Measurements from ENCODE around the gene CENPE. TPM values are rescaled to one million over a fixed set of nuclear protein-coding genes. Genes with fewer than 3 reads are reported as not detected.

The CENPE gene
- total and polyA plus RNA-seq, 2 donors (not counting 3 experiments of a cell fraction or from before 2014, with no cell fraction given) = 1.7 to 50.8 TPM

DNA sequence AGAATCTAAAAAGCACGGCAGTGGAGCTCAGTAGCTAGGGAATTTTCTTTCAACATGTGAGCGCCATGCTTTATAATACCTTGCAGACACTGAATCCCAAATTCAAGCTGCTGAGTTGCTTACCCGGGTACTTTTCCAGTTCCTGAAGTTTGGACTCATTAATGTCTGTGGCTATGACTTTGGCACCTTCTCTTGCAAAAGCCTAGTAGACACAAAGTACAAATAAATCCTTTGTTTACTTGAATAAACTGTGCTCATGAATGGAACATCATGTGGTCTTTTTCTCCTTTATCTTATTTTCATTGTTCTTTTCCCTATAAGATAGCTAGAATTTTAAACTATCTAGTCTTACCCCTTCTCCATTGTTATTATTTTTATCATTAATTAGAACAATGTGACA lies 103.1 kb downstream of the CENPE start:
- no peak for TF ChIP-seq POLR2A (IDR thresholded peaks at IDR 0.05; ENCODE audit: low read depth, low read length)
- no peak for TF ChIP-seq MYC (IDR thresholded peaks at IDR 0.05; ENCODE audit: low read depth, low read length)
- TF ChIP-seq POLR2AphosphoS5 (IDR thresholded peaks at IDR 0.05; ENCODE audit: insufficient read depth, low read depth, low read length) = no peak
- H3K9me3 ChIP-seq (replicated peaks; ENCODE audit: control insufficient read depth, insufficient read depth, low read length) = no peaks in the 10 kb centered on the region
- peaks cover 2 to 4% of the 10 kb centered on the region in 2 experiments for H3K36me3 ChIP-seq (ENCODE audit: control insufficient read depth in 2 of 2, extremely low read depth in 1 of 2, insufficient read depth in 2 of 2, low read length in 2 of 2)
- no peak overlapping the region for H3K4me3 ChIP-seq (replicated peaks in 1 of 3; ENCODE audit: insufficient read depth in 1 of 3, low read depth in 1 of 3, low read length in 3 of 3)
- dilution Hi-C loops (cut with MboI; ENCODE audit: extremely low pct_ligation_motif_present, low sequenced_read_pairs) (no loop called here), intact Hi-C loops (cut with micrococcal nuclease) (loop anchor here (5.0 to 10.0 kb wide), 2 partner anchors 293 to 840 kb away; no protein-coding TSS in a partner anchor)
- H2AFZ ChIP-seq (ENCODE audit: low read depth, low read length) = no peak overlapping the region
- no peaks in the 10 kb centered on the region for H4K20me1 ChIP-seq (replicated peaks; ENCODE audit: control insufficient read depth, extremely low read depth, insufficient read depth, low read length)
- H3K9me1 ChIP-seq (replicated peaks; ENCODE audit: control insufficient read depth, extremely low read depth, insufficient read depth, low read length) = no peaks in the 10 kb centered on the region
- H3K4me2 ChIP-seq (ENCODE audit: insufficient read depth, low read length) = no peak overlapping the region
- H3K27me3 ChIP-seq (ENCODE audit: control insufficient read depth in 2 of 2, insufficient read depth in 2 of 2, low read length in 2 of 2) = no peaks in the 10 kb centered on the region
- H3K9ac ChIP-seq (replicated peaks; ENCODE audit: extremely low read depth, insufficient read depth, low read length) = no peak overlapping the region
- H3K4me1 ChIP-seq (ENCODE audit: control insufficient read depth, extremely low read depth, insufficient read depth, low read length) = peaks cover 8% of the 10 kb centered on the region
- POLR2A ChIA-PET = interaction anchor here (0.7 kb wide), 1 partner anchor 50 kb away, joined by 4 read pairs; no protein-coding TSS in a partner anchor
- BruUV-seq (replicated peaks) = no TSS peak
- no peaks in the 10 kb centered on the region for H3K79me2 ChIP-seq (ENCODE audit: control insufficient read depth, insufficient read depth, low read length)
- FAIRE-seq = no peak
- no peak overlapping the region for H3K27ac ChIP-seq (ENCODE audit: insufficient read depth, low read depth, low read length)
- CTCF ChIA-PET = interaction anchor here (1.1 to 1.9 kb wide), 3 partner anchors 49 to 675 kb away, joined by 3 to 6 read pairs (median 4); no protein-coding TSS in a partner anchor
- no peak for DNase-seq (ENCODE audit: low read depth, low spot score)

DNA sequence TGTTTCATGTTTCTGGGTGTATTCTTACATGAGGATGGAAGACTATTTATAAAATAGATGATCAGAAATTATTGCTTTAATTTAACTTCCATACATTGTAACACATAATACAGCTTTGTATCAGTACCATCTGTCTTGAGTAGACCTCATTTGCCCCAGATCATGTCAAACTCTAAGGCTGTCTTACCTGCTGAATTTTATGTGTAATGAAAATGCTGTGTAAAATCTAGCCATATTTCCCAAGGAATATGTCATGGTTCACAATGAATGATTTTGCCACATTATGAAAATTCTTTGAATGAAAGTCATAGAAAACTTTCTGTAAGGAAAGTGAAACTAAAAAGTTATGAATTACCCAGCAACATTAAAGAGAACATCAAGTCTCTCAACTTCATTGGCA lies 105.9 kb downstream of the CENPE start:
- CTCF ChIA-PET = interaction anchor here (0.6 to 5.7 kb wide), 9 partner anchors 8 to 637 kb away, joined by 3 to 40 read pairs (median 3); partner anchors contain the start of gene BDH2
- Histone ChIP-seq H3K27me3 (ENCODE audit: control insufficient read depth in 2 of 2, insufficient read depth in 2 of 2, low read length in 2 of 2) (no peaks in the 10 kb centered on the region), H3K4me2 (ENCODE audit: insufficient read depth, low read length) (no peak overlapping the region), H3K27ac (ENCODE audit: insufficient read depth, low read depth, low read length) (no peak overlapping the region), H3K36me3 (ENCODE audit: control insufficient read depth in 2 of 2, extremely low read depth in 1 of 2, insufficient read depth in 2 of 2, low read length in 2 of 2) (peaks cover 7 to 8% of the 10 kb centered on the region in 2 experiments), H3K9me1 (replicated peaks; ENCODE audit: control insufficient read depth, extremely low read depth, insufficient read depth, low read length) (no peaks in the 10 kb centered on the region), H3K9ac (replicated peaks; ENCODE audit: extremely low read depth, insufficient read depth, low read length) (no peak overlapping the region), H3K4me3 (replicated peaks in 1 of 3; ENCODE audit: insufficient read depth in 1 of 3, low read depth in 1 of 3, low read length in 3 of 3) (no peak overlapping the region), H4K20me1 (replicated peaks; ENCODE audit: control insufficient read depth, extremely low read depth, insufficient read depth, low read length) (no peaks in the 10 kb centered on the region), H2AFZ (ENCODE audit: low read depth, low read length) (no peak overlapping the region), H3K9me3 (replicated peaks; ENCODE audit: control insufficient read depth, insufficient read depth, low read length) (no peaks in the 10 kb centered on the region), H3K4me1 (ENCODE audit: control insufficient read depth, extremely low read depth, insufficient read depth, low read length) (no peaks in the 10 kb centered on the region), H3K79me2 (ENCODE audit: control insufficient read depth, insufficient read depth, low read length) (no peaks in the 10 kb centered on the region)
- no peak for FAIRE-seq
- POLR2A ChIA-PET = no interaction called here
- intact Hi-C loops (cut with micrococcal nuclease) = loop anchor here (5.0 to 10.0 kb wide), 2 partner anchors 45 to 843 kb away; no protein-coding TSS in a partner anchor
- DNase-seq (ENCODE audit: low read depth, low spot score) = no peak
- dilution Hi-C loops (cut with MboI; ENCODE audit: extremely low pct_ligation_motif_present, low sequenced_read_pairs) = no loop called here
- TF ChIP-seq JUN (IDR thresholded peaks at IDR 0.05; ENCODE audit: borderline replicate concordance, insufficient read depth, insufficient read length, low read depth) = no peak
- BruUV-seq (replicated peaks) = no TSS peak

Measured in endothelial cell of umbilical vein (primary cell).